T follicular helper cell (primary cell): ENCODE data around the gene CTXN2.

Experiments
- DNase-seq: peaks from one replicate; pipeline ENCODE4 v3.0.0-alpha.2; 2020; ENCODE audit warnings: low read depth
- total RNA-seq, 2 experiments: gene quantifications; one replicate each; lab custom pipeline; 2026; lab: John Stamatoyannopoulos, UW

The CTXN2 gene
- 0 reads per million in 2 experiments for total RNA-seq

DNA sequence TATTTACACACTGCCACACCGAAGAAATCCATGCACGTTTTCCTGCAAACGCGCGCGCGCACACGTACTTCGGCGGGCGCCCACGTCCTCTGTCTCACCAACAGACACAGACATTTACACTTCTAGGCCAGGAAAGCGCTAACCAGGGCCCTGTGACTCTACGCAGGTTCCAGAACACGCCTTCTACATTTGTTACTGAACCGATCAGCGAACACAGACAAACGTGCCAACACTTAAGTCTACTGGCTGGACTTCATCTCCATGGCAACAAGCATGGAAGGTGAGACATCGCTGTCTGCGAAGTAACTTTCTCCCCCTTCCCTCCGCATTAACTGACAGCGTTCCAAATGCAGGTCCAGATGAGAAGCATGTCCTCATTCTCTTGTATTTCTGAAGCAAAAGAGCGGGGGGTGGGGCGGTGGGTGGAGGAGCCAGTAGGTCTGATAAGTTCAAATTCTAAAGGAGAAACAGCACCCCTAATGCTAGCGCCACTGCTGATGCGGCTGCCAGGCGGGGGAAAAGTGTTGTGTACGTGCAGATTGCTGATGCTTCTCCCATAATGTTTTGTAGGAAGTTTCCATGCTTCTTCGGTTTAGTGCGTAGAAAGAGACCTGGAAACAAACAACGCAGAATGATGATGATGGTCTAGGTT lies at the start of gene CTXN2:
Gene CTXN2 (plus strand): TSS at position 92 of the 652 bp plus-strand sequence. CDS start 9,636 bp downstream, outside the sequence.
- no peak for DNase-seq

DNA sequence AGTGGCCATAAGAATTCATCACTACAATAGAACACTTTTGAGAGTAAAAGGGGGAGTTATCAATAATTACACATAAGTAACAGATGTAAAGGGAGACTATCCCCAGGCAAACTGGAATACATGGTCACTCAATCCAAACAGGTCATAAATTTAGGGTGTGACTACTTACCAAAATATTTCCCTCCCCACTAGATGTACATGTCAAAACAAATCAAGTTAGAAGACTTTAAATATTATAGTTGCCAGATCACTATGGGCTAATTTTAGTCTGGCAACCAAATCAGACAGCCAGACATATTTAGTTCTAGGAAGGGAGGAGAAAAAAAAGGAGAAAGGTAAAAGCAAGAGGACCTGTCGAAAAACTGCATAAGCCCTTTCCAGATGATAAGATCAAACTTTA lies 47.6 kb upstream of the CTXN2 start:
- DNase-seq: no peak

DNA sequence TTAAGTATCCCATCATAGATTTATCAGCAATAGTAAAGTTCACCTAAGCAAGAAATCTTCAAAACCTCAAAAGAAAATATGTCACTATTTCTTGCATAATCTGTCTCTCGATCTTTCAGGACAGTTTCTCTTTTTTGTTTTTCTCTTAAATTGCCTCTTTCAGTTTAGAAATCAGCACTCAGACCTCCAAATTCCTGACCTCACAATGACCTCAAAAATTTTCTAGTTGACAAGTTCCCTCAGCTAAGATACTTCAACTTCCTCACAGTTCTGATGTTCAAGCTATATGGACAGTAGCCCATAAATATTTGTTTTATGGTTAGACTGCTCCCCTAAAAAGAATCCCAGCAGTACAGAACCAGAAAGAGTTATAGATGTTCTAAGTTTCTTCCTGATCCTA lies 46.6 kb upstream of the CTXN2 start:
- DNase-seq: no peak

- no peak for DNase-seq
These were observed 45.5 kb upstream of the CTXN2 start for GRCh38 chr15:48145923-48146322.

DNA sequence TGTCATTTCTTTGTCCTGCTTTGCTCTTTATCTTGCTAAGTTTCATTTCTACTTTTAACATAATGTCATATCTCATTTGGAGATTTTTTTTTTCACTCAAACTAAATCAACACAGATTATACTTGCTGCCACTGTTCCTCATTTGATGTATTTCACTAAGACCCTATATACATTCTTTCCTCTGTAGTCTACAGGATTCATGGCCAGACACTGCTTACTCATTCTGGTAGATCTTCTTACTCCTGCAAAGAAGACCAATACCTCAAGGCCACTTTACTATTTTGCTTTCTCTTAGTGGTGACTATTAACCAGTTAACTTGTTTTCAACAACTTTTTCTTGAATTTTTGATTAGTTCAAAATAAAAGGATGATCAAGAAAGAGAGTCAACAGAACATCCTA lies 44.1 kb upstream of the CTXN2 start:
- no peak for DNase-seq

DNA sequence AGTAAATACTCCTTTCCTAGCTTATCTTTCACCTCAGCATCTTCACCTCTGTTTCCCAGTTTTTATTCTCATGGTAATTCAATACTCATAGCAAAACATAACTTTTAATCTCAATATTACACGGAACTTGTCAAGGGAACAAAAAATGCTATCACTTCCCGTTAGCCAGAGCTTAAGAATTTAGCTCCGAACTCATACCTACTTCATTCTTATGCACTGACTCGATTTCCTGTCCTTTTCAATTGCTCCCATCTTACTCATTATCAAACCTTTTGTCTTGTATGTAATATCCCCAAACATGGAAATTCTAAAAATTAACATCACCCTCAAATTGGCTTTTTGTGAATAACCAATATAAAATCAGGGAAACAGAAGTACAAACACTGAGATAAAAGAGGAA lies 41.6 kb upstream of the CTXN2 start:
- no peak for DNase-seq

DNA sequence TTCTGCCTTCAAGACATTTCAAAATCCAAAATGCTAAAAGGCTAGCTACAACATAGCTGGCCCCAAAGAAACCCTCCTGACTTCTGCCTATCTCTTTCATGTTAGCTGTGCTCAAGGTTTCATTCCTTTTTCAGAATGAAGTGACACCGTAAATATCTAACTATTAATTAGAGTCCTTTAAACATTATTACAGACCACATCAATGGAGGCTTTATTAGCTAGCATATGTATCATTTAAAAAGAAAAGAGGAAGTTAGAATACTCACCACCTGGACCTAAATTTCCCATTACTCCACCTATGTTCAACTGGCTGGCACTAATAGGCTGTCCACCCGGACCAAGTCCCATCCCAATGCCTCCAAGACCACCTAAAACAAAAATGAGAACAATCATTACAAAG lies 37.9 kb upstream of the CTXN2 start:
- DNase-seq: no peak

DNA sequence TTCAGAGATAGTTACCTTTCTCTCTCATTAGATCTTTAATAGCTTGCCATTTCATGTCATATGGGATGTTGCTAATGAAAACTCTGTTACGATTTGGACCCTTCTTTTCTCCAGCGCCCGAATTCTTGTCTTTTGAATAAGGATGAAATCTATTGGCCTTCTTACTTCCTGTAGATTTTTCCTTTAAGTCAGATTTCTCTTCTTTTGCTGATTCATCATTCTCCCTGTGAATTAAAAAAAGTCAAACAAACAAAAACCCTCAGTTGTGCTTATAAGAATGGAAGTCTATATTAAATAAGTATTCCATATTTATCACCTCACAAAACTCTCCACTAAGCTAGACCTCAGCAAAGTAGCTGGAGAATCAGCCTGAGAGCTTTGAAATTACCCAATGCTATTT lies 22.8 kb upstream of the CTXN2 start:
- DNase-seq: no peak

GRCh38 chr15:48170981-48171380 lies 20.5 kb upstream of the CTXN2 start:
- no peak for DNase-seq

DNA sequence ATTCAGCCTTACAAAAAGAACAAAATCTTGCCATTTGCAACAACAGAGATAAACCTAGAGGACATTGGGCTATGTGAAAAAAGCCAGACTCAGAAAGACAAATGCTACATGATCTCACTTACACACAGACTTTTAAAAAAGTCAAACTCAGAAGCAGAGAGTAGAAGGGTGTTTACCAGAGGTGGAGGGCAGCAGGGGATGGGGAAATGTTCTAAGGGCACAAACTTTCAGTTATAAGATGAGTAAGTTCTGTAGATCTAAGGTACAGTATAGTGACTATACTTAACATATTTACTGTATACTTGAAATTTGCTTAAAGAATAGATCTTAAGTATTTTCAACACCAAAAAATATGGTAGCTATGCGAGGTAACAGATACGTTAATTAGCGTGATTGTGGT lies 16.3 kb upstream of the CTXN2 start:
- no peak for DNase-seq

DNA sequence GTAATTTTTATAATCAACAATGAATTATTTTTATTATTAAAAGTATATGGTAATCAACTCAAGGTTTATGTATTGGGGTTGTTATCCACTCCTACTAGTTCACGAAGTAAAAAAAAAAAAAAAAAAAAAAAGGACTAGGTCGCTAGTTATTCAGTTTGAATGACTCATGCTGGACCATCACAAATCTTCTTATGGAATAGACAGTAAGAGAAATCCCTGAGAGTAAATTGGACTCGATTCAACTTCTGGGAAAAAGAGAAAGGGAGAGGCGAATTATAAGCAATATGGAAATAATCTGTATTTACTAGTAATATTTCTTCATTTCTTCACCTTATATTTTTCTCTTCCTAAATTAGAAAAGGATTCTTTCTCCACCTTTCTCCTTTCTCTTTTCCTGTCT lies 15.4 kb upstream of the CTXN2 start:
- no peak for DNase-seq

DNA sequence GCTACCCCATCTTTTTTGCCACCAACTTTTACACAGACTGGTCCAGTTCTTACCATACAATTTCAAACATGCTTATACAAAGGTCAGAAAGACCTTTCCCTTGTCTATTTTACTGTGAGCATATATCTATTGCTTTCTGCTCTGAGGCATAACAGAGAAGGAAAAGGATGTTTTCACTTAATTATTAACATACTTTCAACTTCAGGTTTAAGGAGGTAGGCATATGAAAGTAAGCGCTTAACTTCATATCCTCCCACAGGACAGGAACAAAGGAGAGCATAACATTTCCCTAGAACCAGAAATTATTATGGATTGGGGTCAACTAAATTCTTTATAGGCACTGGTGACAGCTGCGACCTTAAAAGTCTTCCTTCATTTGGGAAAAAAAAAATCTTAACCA lies 14.5 kb upstream of the CTXN2 start:
- DNase-seq: no peak

- no peak for DNase-seq
These were observed 14.1 kb upstream of the CTXN2 start for GRCh38 chr15:48177383-48177765.

- DNase-seq: peak; percentile 54
These were observed 13.5 kb upstream of the CTXN2 start, which contains the start of gene MYEF2 for GRCh38 chr15:48177766-48178647. MYEF2 (minus strand) TSS chr15:48178295; CDS start chr15:48178237, 58 bp downstream.

GRCh38 chr15:48178648-48178931 lies 12.9 kb upstream of the CTXN2 start:
- no peak for DNase-seq

GRCh38 chr15:48182749-48183148 lies 8.7 kb upstream of the CTXN2 start:
- DNase-seq: no peak

- DNase-seq: no peak
These were observed 5.9 kb upstream of the CTXN2 start for GRCh38 chr15:48185529-48185928.

- no peak for DNase-seq
These were observed 5.2 kb upstream of the CTXN2 start for GRCh38 chr15:48186271-48186670.

- peak; percentile 3 for DNase-seq
These were observed 412 bp upstream of the CTXN2 start for GRCh38 chr15:48190932-48191573.

- no peak for DNase-seq
These were observed 10.6 kb downstream of the CTXN2 start for GRCh38 chr15:48202068-48202467.

- DNase-seq: no peak
These were observed 14.5 kb downstream of the CTXN2 start, which contains the start of gene SLC12A1 for GRCh38 chr15:48205981-48206380. SLC12A1 (plus strand) TSS chr15:48206302; CDS start chr15:48207720, 1,418 bp downstream.

DNA sequence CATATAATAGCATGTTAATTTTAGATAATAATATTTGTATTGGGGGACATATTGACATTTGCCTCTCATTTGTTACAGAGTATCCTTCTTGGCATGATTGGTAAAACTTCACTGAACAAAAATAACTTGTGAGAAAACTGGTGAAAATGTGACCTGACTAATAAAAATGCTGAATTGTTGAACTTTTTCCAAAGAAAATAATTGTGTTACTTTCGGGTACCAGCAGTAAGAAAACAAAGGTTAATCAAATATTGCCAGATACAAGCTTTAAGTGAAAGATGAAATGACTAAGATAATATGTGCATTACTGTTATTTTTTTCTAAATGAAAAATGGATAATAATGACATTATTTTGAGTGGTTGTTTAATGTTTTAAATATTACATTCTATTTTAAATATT lies 29.8 kb downstream of the CTXN2 start:
- no peak for DNase-seq

- DNase-seq: no peak
These were observed 30.4 kb downstream of the CTXN2 start for GRCh38 chr15:48221885-48222284.
